ENCODE measurements around the gene NACC2.

NACC2 gene

DNA sequence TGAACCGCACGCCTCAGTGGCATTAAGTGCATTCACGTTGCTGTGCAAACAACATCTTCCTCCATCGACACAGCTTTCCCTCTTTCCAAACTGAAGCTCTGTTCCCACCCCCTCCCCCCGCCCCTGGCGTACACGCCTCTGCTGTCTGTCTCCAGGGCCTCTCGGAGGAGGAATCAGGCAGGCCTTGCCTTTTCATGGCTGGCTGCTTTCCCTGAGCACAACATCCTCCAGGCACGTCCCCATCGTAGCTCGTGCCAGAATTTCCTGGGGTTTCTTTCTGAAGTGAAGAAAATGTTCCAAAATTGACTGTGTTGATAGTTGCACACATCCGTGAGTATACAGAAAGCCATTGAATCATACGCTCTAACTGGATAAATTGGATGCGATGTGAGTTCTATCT, 45.9 kb upstream of the NACC2 start:
- no peaks in the 10 kb centered on the region for H3K9me2 ChIP-seq (replicated peaks; ENCODE audit: low read depth, low read length)
- no peak for TF ChIP-seq EZH2phosphoT487 (IDR thresholded peaks at IDR 0.05; ENCODE audit: borderline replicate concordance)
- TF ChIP-seq, protein P1, sequence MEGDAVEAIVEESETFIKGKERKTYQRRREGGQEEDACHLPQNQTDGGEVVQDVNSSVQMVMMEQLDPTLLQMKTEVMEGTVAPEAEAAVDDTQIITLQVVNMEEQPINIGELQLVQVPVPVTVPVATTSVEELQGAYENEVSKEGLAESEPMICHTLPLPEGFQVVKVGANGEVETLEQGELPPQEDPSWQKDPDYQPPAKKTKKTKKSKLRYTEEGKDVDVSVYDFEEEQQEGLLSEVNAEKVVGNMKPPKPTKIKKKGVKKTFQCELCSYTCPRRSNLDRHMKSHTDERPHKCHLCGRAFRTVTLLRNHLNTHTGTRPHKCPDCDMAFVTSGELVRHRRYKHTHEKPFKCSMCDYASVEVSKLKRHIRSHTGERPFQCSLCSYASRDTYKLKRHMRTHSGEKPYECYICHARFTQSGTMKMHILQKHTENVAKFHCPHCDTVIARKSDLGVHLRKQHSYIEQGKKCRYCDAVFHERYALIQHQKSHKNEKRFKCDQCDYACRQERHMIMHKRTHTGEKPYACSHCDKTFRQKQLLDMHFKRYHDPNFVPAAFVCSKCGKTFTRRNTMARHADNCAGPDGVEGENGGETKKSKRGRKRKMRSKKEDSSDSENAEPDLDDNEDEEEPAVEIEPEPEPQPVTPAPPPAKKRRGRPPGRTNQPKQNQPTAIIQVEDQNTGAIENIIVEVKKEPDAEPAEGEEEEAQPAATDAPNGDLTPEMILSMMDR (conservative IDR thresholded peaks at IDR 0.05; ENCODE audit: low read length): no peak
- H3K27me3 ChIP-seq (ENCODE audit: insufficient read depth, low read length, poor library complexity, severe bottlenecking): no peaks in the 10 kb centered on the region

DNA sequence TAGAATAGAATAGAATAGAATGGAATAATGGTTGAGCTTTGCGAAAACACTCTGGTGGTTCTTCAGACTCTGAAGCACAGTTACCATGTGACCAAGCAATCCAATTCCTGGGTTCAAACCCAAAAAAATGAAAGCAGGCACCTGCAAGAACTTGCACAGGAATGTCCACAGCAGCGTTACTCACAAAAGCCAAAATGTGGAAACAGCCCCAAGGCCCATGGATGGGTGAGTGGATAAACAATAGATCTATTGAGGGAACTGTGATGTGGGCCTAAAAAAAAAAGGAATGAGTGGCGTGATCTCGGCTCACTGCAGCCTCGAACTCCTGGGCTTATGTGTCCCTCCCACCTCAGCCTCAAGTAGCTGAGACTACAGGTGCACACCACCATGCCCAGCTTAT, 45.0 kb upstream of the NACC2 start:
- TF ChIP-seq, protein P1 (conservative IDR thresholded peaks at IDR 0.05; ENCODE audit: low read length): no peak
- TF ChIP-seq EZH2phosphoT487 (IDR thresholded peaks at IDR 0.05; ENCODE audit: borderline replicate concordance): no peak
- H3K9me3 ChIP-seq (ENCODE audit: insufficient read depth, low read depth, low read length): no peaks in the 10 kb centered on the region
- H4K20me1 ChIP-seq (ENCODE audit: insufficient read depth, low read length, poor library complexity, severe bottlenecking): no peaks in the 10 kb centered on the region
- no peaks in the 10 kb centered on the region for H3K9me2 ChIP-seq (replicated peaks; ENCODE audit: low read depth, low read length)
- no peaks in the 10 kb centered on the region for H3K27me3 ChIP-seq (ENCODE audit: insufficient read depth, low read length, poor library complexity, severe bottlenecking)
- H3K9ac ChIP-seq (ENCODE audit: low read depth, low read length, poor library complexity, severe bottlenecking): no peak overlapping the region
- no peaks in the 10 kb centered on the region for H3K36me3 ChIP-seq (ENCODE audit: insufficient read depth, low read length)
- H2AFZ ChIP-seq (ENCODE audit: low read length): no peak overlapping the region
- no peaks in the 10 kb centered on the region for H3K4me1 ChIP-seq (ENCODE audit: insufficient read depth, low read length, poor library complexity, severe bottlenecking)
- no peaks in the 10 kb centered on the region for H3F3A ChIP-seq (ENCODE audit: low read depth)
- no peak overlapping the region for H3K4me3 ChIP-seq (ENCODE audit: low read length, poor library complexity, severe bottlenecking)
- H3K79me2 ChIP-seq (ENCODE audit: insufficient read depth, low read length): no peaks in the 10 kb centered on the region
- no peak overlapping the region for H3K4me2 ChIP-seq (ENCODE audit: low read depth, low read length, poor library complexity, severe bottlenecking)

More for the DNA sequence above, 45.9 kb upstream of the NACC2 start:
- Histone ChIP-seq H3K36me3 (ENCODE audit: insufficient read depth, low read length) (no peaks in the 10 kb centered on the region), H3F3A (ENCODE audit: low read depth) (no peaks in the 10 kb centered on the region), H2AFZ (ENCODE audit: low read length) (no peak overlapping the region), H3K4me3 (ENCODE audit: low read length, poor library complexity, severe bottlenecking) (no peak overlapping the region), H3K79me2 (ENCODE audit: insufficient read depth, low read length) (no peaks in the 10 kb centered on the region), H3K4me2 (ENCODE audit: low read depth, low read length, poor library complexity, severe bottlenecking) (no peak overlapping the region), H4K20me1 (ENCODE audit: insufficient read depth, low read length, poor library complexity, severe bottlenecking) (no peaks in the 10 kb centered on the region), H3K9ac (ENCODE audit: low read depth, low read length, poor library complexity, severe bottlenecking) (no peak overlapping the region), H3K4me1 (ENCODE audit: insufficient read depth, low read length, poor library complexity, severe bottlenecking) (no peaks in the 10 kb centered on the region), H3K9me3 (ENCODE audit: insufficient read depth, low read depth, low read length) (no peaks in the 10 kb centered on the region)

DNA sequence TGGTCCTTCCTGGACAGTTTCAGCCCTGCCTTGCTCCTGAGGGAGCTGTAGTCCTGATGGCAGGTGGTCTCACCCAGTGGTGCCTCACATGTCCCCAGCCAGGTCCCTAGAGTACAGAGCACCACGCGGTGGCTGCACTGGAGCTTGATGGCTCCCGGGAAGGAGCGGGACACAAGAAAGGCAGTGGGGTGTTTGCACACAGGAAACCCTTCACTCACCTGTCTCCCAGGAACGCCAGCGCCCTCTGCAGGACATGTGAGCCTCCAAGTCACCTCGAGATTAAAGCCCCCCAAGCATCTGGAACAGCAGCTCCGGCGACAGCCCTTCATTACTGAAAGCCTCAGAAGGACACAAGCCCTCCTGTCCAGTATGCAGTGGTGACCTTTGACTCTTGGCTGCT, 43.5 kb upstream of the NACC2 start:
- Histone ChIP-seq H3K4me3 (ENCODE audit: low read length, poor library complexity, severe bottlenecking) (no peak overlapping the region), H3K4me2 (ENCODE audit: low read depth, low read length, poor library complexity, severe bottlenecking) (no peak overlapping the region), H2AFZ (ENCODE audit: low read length) (no peak overlapping the region; the same call in 1 of the 2 replicates), H3K9me3 (ENCODE audit: insufficient read depth, low read depth, low read length) (no peaks in the 10 kb centered on the region), H3K27me3 (ENCODE audit: insufficient read depth, low read length, poor library complexity, severe bottlenecking) (no peaks in the 10 kb centered on the region), H3F3A (ENCODE audit: low read depth) (no peaks in the 10 kb centered on the region), H4K20me1 (ENCODE audit: insufficient read depth, low read length, poor library complexity, severe bottlenecking) (no peaks in the 10 kb centered on the region), H3K9me2 (replicated peaks; ENCODE audit: low read depth, low read length) (no peaks in the 10 kb centered on the region), H3K9ac (ENCODE audit: low read depth, low read length, poor library complexity, severe bottlenecking) (no peak overlapping the region), H3K4me1 (ENCODE audit: insufficient read depth, low read length, poor library complexity, severe bottlenecking) (no peaks in the 10 kb centered on the region), H3K36me3 (ENCODE audit: insufficient read depth, low read length) (no peaks in the 10 kb centered on the region), H3K79me2 (ENCODE audit: insufficient read depth, low read length) (no peaks in the 10 kb centered on the region)
- TF ChIP-seq EZH2phosphoT487 (IDR thresholded peaks at IDR 0.05; ENCODE audit: borderline replicate concordance): no peak
- TF ChIP-seq, protein P1 (conservative IDR thresholded peaks at IDR 0.05; ENCODE audit: low read length): peak; percentile 75
